Right atrium auricular region (tissue), 2 donors: ENCODE data around the gene PLCL2. TPM values are rescaled to one million over a fixed set of nuclear protein-coding genes. Genes with fewer than 3 reads are reported as not detected.

ENCODE experiments used
- DNase-seq: peaks from one replicate; pipeline ENCODE4 v3.0.0-alpha.2; 2019; ENCODE audit warnings: low spot score
- H3K27ac ChIP-seq, 2 donors: fragments of 200-600 bp; sonication (generic); 1 replicate in 1 of 2; 2 replicates in 1 of 2; pipeline ENCODE4 v1.5.1; 2016 to 2019
- H3K27me3 ChIP-seq, 2 donors: fragments of 200-600 bp; sonication (generic); one replicate each; pipeline versions ENCODE4 v1.5.1 to v1.6.0; 2017 to 2019
- H3K36me3 ChIP-seq: fragments of 200-600 bp; sonication (generic); one replicate; pipeline ENCODE4 v1.5.1; 2016
- H3K4me1 ChIP-seq, 2 donors: fragments of 200-600 bp; sonication (generic); one replicate each; pipeline versions ENCODE4 v1.5.1 to v1.6.0; 2017 to 2019
- H3K4me3 ChIP-seq, 2 donors: fragments of 200-600 bp; sonication (generic); 1 replicate in 1 of 2; 2 replicates in 1 of 2; pipeline ENCODE4 v1.5.1; 2017 to 2019; ENCODE audit warnings: mild to moderate bottlenecking in 1 of 2, moderate library complexity in 1 of 2
- H3K9me3 ChIP-seq, 2 donors: fragments of 200-600 bp; sonication (generic); one replicate each; pipeline ENCODE4 v1.5.1; 2019
- CTCF ChIP-seq, 2 donors: fragments of 200-600 bp; sonication (generic); IDR thresholded peaks; one replicate each; pipeline ENCODE4 v1.5.1; 2019; ENCODE audit warnings: antibody characterized with exemption in 2 of 2
- total RNA-seq, 2 donors: library from RNA; depleted of rRNA; stranded (reverse); fragments of >200 nt; gene quantifications; one replicate each; pipeline ENCODE4 v1.1.0, GENCODE V29; 2016

Gene PLCL2
- total RNA-seq, 2 donors from 2014 or later, result 32.4 to 35.2 TPM

GRCh38 chr3:17038900-17039553 lies 154.3 kb downstream of the PLCL2 start:
- TF ChIP-seq CTCF (IDR thresholded peaks at IDR 0.05), result no peak
- Histone ChIP-seq H3K27me3 (no peaks in the 10 kb centered on the region), H3K36me3 (no peaks in the 10 kb centered on the region), H3K4me1 (peaks cover 0 to 21% of the 10 kb centered on the region in 2 donors), H3K4me3 (no peak overlapping the region), H3K9me3 (no peaks in the 10 kb centered on the region), H3K27ac (peak overlapping the region; percentile 64 to 79)
- no peak for DNase-seq

GRCh38 chr3:17039594-17039993 lies 154.8 kb downstream of the PLCL2 start:
- peaks cover 0 to 21% of the 10 kb centered on the region in 2 donors for H3K4me1 ChIP-seq
- H3K4me3 ChIP-seq, result no peak overlapping the region
- no peak for DNase-seq
- H3K27ac ChIP-seq, result peak overlapping the region; percentile 64 to 79
- H3K36me3 ChIP-seq, result no peaks in the 10 kb centered on the region
- no peaks in the 10 kb centered on the region for H3K27me3 ChIP-seq
- H3K9me3 ChIP-seq, result no peaks in the 10 kb centered on the region
- no peak for TF ChIP-seq CTCF (IDR thresholded peaks at IDR 0.05)

DNA sequence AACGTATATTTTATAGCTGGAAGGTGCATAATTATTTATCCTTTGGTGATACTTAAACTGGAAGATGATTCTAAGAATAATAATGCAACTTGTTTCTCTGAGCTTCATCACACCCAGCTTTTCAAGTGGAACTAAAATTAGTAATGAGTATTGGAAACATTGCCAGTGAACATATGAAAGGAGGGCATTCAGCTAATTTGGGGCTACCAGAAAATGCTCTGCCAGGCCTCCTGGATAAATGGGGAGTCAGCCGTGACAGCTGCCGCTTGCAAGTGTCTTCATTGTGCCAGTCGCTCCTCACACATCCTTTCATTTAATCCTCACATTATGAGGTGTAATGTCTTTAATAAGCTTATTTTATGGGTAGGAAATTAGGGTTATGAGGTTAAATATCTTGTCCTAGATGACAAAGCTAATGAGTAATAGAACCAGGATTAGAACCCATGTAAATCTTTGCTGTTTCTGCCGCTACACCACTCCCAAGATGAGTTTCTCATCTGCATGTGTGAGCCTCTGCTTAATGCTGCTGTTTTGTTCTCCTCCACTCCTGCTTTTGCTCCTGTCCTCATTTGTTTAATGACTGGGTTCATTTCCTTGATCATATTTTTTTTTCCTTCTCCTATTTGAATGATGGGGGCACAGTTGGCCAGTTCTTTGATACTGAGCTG lies 155.7 kb downstream of the PLCL2 start:
- TF ChIP-seq CTCF (IDR thresholded peaks at IDR 0.05), result no peak
- no peaks in the 10 kb centered on the region for H3K27me3 ChIP-seq
- no peaks in the 10 kb centered on the region for H3K36me3 ChIP-seq
- H3K27ac ChIP-seq, result peak overlapping the region; percentile 64 to 79
- DNase-seq, result no peak
- H3K4me1 ChIP-seq, result peaks cover 0 to 21% of the 10 kb centered on the region in 2 donors
- no peak overlapping the region for H3K4me3 ChIP-seq
- H3K9me3 ChIP-seq, result no peaks in the 10 kb centered on the region

GRCh38 chr3:17040990-17041377 lies 156.2 kb downstream of the PLCL2 start:
- peak overlapping the region; percentile 64 to 79 for H3K27ac ChIP-seq
- no peaks in the 10 kb centered on the region for H3K36me3 ChIP-seq
- TF ChIP-seq CTCF (IDR thresholded peaks at IDR 0.05), result no peak
- no peaks in the 10 kb centered on the region for H3K9me3 ChIP-seq
- peaks cover 0 to 21% of the 10 kb centered on the region in 2 donors for H3K4me1 ChIP-seq
- no peak for DNase-seq
- H3K4me3 ChIP-seq, result no peak overlapping the region
- no peaks in the 10 kb centered on the region for H3K27me3 ChIP-seq

GRCh38 chr3:17044855-17045254 lies 160.1 kb downstream of the PLCL2 start:
- Histone ChIP-seq H3K36me3 (peaks cover 8% of the 10 kb centered on the region), H3K27ac (no peak overlapping the region), H3K27me3 (no peaks in the 10 kb centered on the region), H3K4me1 (peaks cover 0 to 11% of the 10 kb centered on the region in 2 donors), H3K4me3 (no peak overlapping the region), H3K9me3 (peaks cover 0 to 4% of the 10 kb centered on the region in 2 donors)
- TF ChIP-seq CTCF (IDR thresholded peaks at IDR 0.05), result no peak
- no peak for DNase-seq
